T1000 (cell line): ENCODE data around the gene NANOS1.

Source experiments
- DNase-seq: peaks from one replicate; lab custom pipeline; 2025; ENCODE audit warnings: mixed read lengths; lab: John Stamatoyannopoulos, UW

The NANOS1 gene

GRCh38 chr10:119060107-119060506 is 30.6 kb downstream of the NANOS1 start:
- DNase-seq: no peak

DNA sequence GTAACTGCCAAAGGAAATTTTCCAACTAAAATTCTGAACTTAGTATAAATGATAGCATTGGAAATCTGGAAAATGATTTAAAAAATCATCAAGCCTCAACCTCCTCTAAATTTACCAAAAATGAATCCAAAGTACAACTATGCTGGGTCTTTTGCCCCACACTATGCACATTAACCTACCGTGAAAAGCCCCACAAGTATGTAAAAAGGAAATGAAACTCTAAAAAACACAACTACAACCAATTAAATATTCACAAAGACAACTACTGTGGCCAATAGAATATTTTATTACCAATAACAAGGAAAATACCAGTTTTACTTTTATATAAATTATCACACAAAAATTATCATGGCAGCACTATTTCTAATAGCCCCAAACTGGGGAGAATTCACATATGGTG is 31.8 kb downstream of the NANOS1 start:
- DNase-seq: no peak

GRCh38 chr10:119061926-119062325 is 32.4 kb downstream of the NANOS1 start:
- DNase-seq: no peak

GRCh38 chr10:119070395-119071165 is 41.1 kb downstream of the NANOS1 start:
- no peak for DNase-seq

DNA sequence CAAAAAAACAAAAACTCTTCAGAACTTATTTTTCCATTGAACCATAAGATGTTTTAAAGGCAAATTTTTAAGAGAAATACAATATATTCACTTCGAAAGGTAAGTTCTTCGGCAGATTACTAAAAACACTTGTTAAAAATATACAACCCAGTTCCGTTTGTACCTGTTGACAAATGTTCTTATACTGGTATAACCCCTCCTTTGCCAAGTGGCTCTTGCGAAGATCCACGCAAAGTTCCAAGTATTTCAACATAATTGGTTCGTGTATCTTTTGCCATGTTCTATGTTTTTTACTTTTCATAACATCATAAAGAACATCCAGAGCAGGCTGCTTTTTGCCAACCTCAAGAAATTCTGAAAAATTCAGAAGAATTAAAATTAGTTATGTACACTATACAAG is 44.1 kb downstream of the NANOS1 start:
- no peak for DNase-seq

DNA sequence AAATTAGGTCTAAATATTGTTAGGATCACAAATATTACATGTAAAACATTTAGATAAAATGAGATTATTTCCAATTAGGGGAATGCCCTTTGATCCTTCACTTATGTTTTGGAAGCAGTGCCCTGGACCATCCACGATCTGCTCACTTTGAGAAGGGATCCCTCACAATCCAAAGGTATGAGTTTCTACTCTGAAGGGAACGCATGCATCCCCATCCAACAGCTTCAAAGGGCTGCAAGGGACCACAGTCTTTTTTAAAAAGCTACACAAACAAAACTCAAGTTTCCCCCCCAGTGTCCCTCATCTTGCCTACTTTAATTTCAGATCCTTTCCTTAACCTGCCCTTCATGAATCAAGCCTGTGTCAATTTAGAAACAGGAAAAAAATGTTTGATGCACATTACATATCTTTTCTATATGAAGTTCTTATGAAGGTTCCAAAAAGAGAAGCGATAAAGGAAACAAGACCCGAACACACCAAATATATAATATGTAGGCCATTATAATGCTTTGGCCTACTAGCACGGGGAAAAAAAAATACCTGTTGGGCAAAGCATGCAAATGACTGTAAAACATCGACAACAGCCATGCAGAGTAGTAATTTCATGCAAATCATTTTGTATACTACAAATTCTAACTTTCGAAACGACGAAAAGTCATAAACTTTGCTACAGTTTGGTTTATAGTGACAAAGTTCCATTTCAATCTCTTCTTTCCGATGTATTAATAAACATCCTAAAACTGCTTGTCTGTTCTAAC is 49.1 kb downstream of the NANOS1 start:
- no peak for DNase-seq

GRCh38 chr10:119079599-119080520 is 50.3 kb downstream of the NANOS1 start:
- peak; percentile 45 for DNase-seq

GRCh38 chr10:119080521-119081259 is 51.2 kb downstream of the NANOS1 start, which contains the start of gene EIF3A:
Gene EIF3A, minus strand, starts transcription at chr10:119080817. Its CDS starts 141 bp downstream, at chr10:119080676.
- DNase-seq: peak; percentile 91
